ENCODE results near the gene TMEM101.

DNA sequence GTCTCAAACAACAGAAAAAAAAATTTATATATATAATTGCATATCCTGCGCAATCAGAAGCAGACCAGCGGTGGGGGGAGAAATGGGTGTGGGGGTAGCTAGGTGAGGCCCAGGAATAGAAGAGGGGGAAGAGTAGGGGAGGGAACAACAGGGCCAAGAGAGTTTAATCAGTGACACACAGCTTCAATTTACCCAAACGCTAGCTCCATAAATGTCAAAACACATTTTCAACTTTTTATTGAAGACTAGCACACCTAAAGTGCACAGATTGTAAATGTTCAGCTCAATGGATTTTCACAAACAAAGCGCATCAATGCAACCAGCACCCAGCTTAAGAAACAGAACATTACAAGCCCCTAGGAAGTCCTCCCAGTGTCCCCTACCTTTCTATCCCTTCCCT is 35.1 kb downstream of the TMEM101 start:
- no peak for TF ChIP-seq POLR2A (IDR thresholded peaks at IDR 0.05; ENCODE audit: low read length)
- no peak for TF ChIP-seq GATA1 (IDR thresholded peaks at IDR 0.05; ENCODE audit: low read depth, low read length)

All from erythroblast (primary cell).